ENCODE results near the gene BSND. TPM values are rescaled to one million over a fixed set of nuclear protein-coding genes. Genes with fewer than 3 reads are reported as not detected.
"Not testable (repeated sequence)": the region's sequence is repeated elsewhere in the genome, so short reads cannot be mapped to it uniquely, and the experiment has no call there.

BSND gene
- total RNA-seq: not detected

GRCh38 chr1:54998677-54999076 lies at the start of gene BSND:
Gene BSND, plus strand, starts transcription at chr1:54998933. Its CDS starts 254 bp downstream, at chr1:54999187.
- ATAC-seq (no peak), DNase-seq (ENCODE audit: low spot score) (peak; percentile 49)
- peaks cover 10 to 20% of the 10 kb centered on the region in 2 donors for H3K27me3 Mint-ChIP-seq
- H3K4me1 Mint-ChIP-seq (ENCODE audit: low read depth in 2 of 2): peaks cover 17 to 23% of the 10 kb centered on the region in 2 donors
- H3K9me3 Mint-ChIP-seq: no peaks in the 10 kb centered on the region
- no peak within 1 kb of the TSS for H3K27ac Mint-ChIP-seq
- H3K4me3 Mint-ChIP-seq: no peak within 1 kb of the TSS
- no peaks in the 10 kb centered on the region for H3K36me3 Mint-ChIP-seq

DNA sequence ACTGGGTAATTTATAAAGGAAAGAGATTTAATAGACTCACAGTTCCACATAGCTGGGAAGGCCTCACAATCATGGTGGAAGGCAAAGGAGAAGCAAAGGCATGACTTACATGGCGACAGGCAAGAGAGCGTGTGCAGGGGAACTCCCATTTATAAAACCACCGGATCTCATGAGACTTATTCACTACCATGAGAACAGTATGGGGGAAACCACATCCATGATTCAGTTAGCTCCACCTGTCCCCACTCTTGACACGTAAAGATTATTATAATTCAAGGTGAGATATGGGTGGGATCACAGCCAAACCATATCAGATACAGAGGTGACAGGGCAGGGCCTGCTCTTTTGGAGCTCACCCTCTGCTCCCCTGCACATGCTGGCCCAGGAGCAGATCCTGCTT lies 49.7 kb upstream of the BSND start:
- DNase-seq (ENCODE audit: low spot score) (no peak), ATAC-seq (no peak)
- Mint-ChIP-seq H3K4me3 (no peak overlapping the region), H3K36me3 (no peaks in the 10 kb centered on the region), H3K27ac (no peak overlapping the region), H3K27me3 (no peaks in the 10 kb centered on the region), H3K9me3 (no peaks in the 10 kb centered on the region), H3K4me1 (ENCODE audit: low read depth in 2 of 2) (peaks cover 13 to 19% of the 10 kb centered on the region in 2 donors)

GRCh38 chr1:54950006-54950368 lies 48.7 kb upstream of the BSND start:
- H3K36me3 Mint-ChIP-seq: no peaks in the 10 kb centered on the region
- DNase-seq (ENCODE audit: low spot score) (no peak), ATAC-seq (no peak)
- no peak overlapping the region for H3K27ac Mint-ChIP-seq
- H3K27me3 Mint-ChIP-seq: no peaks in the 10 kb centered on the region
- H3K4me3 Mint-ChIP-seq: no peak overlapping the region
- no peaks in the 10 kb centered on the region for H3K9me3 Mint-ChIP-seq
- peaks cover 10 to 16% of the 10 kb centered on the region in 2 donors for H3K4me1 Mint-ChIP-seq (ENCODE audit: low read depth in 2 of 2)

GRCh38 chr1:54950369-54951163 lies 48.2 kb upstream of the BSND start:
- no peaks in the 10 kb centered on the region for H3K27me3 Mint-ChIP-seq
- ATAC-seq: peak; percentile 51 to 71
- peaks cover 5 to 10% of the 10 kb centered on the region in 2 donors for H3K4me1 Mint-ChIP-seq (ENCODE audit: low read depth in 2 of 2)
- no peak overlapping the region for H3K4me3 Mint-ChIP-seq
- no peak for DNase-seq (ENCODE audit: low spot score)
- no peak overlapping the region for H3K27ac Mint-ChIP-seq
- no peaks in the 10 kb centered on the region for H3K36me3 Mint-ChIP-seq
- no peaks in the 10 kb centered on the region for H3K9me3 Mint-ChIP-seq

DNA sequence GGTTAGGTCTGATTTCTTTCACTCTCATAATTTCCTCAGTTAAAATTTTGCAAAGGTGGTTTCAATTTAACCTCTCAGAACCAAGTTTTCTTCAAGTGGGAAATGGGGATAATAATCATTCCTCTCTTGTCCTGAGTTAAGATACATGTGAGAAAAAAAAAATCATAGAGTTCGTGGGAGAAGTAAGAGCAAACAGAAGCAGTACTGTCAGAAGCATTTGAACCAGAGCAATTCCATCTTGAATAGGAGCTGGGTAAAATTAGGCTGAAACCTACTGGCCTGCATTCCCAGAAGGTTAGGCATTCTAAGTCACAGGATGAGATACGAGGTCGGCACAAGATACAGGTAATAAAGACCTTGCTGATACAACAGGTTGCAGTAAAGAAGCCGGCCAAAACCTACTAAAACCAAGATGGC lies 46.9 kb upstream of the BSND start:
- Mint-ChIP-seq H3K4me3 (no peak overlapping the region), H3K27me3 (no peaks in the 10 kb centered on the region), H3K36me3 (no peaks in the 10 kb centered on the region), H3K27ac (no peak overlapping the region), H3K4me1 (ENCODE audit: low read depth in 2 of 2) (peaks cover 5 to 8% of the 10 kb centered on the region in 2 donors), H3K9me3 (no peaks in the 10 kb centered on the region)
- DNase-seq (ENCODE audit: low spot score): no peak
- ATAC-seq: no peak

- Mint-ChIP-seq H3K4me3 (no peak overlapping the region), H3K9me3 (no peaks in the 10 kb centered on the region), H3K4me1 (ENCODE audit: low read depth in 2 of 2) (peaks cover 5 to 8% of the 10 kb centered on the region in 2 donors), H3K27ac (no peak overlapping the region), H3K27me3 (peaks cover 2 to 6% of the 10 kb centered on the region in 2 donors), H3K36me3 (peaks cover 8% of the 10 kb centered on the region)
- no peak for DNase-seq (ENCODE audit: low spot score)
- no peak for ATAC-seq
Measured at GRCh38 chr1:54952950-54953718, 45.6 kb upstream of the BSND start.

DNA sequence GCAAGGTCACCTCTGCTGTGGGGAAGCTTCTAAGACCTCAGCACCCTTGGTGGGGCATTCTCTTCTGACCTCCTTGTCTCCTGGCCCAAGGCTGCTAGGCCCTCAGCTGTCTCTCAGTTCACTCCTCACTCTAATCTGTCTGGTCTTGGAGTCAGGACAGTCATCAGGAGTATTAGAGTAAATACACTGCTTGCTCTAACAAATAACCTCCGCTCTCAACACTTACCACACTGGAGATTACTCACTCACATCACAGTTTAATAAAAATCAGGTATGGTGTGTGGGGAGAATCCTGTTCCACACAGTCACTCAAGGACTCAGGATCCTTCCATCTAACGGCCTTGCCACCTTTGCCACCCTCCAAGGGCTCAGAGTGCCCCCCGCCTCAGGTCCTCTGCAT lies 44.9 kb upstream of the BSND start:
- no peak overlapping the region for H3K4me3 Mint-ChIP-seq
- no peak overlapping the region for H3K27ac Mint-ChIP-seq
- ATAC-seq (no peak), DNase-seq (ENCODE audit: low spot score) (no peak)
- peaks cover 11% of the 10 kb centered on the region for H3K36me3 Mint-ChIP-seq
- H3K27me3 Mint-ChIP-seq: peaks cover 3 to 14% of the 10 kb centered on the region in 2 donors
- H3K9me3 Mint-ChIP-seq: no peaks in the 10 kb centered on the region
- peaks cover 4 to 8% of the 10 kb centered on the region in 2 donors for H3K4me1 Mint-ChIP-seq (ENCODE audit: low read depth in 2 of 2)

DNA sequence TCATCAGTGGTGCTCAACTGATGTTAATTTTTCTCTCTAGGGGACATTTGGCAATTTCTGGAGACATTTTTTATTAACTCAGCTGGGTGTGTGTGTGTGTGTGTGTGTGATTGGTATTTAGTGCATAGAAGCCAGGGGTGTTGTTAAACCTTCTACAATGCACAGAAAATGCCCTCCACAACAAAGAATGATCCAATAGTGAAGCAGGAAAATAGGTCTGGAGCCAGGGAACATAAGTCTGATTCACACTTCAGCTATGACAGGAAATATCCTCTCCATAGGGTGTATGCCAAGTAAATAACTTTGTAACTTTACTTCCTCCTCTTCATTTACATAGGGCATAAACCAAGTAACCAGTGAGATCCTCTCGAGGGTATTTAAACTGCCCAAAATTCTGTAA lies 43.4 kb upstream of the BSND start:
- Mint-ChIP-seq H3K9me3 (no peaks in the 10 kb centered on the region), H3K27ac (no peak overlapping the region), H3K27me3 (peaks cover 7 to 16% of the 10 kb centered on the region in 2 donors), H3K36me3 (peaks cover 13% of the 10 kb centered on the region), H3K4me3 (no peak overlapping the region), H3K4me1 (ENCODE audit: low read depth in 2 of 2) (peaks cover 0 to 4% of the 10 kb centered on the region in 2 donors)
- no peak for DNase-seq (ENCODE audit: low spot score)
- ATAC-seq: no peak

DNA sequence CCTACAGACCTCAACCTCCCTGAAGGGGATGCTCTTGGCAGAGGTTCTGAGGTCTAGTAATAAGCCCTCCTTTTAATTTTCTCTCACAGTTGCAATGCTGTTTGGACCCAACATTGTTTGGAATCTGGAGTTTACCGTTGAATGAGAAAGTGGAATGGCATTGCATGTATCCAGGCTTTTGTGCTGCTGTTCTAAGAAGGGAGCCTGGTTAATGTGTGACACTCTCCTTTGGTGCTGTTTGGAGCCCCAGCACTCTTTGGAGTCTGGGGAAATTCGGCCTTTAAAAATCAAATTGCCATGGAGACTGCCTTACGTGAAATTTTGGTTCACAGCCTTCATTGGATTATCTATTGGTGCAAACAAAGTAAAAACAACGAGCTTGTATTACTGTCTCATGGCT lies 42.0 kb upstream of the BSND start:
- H3K4me3 Mint-ChIP-seq: no peak overlapping the region
- ATAC-seq (no peak), DNase-seq (ENCODE audit: low spot score) (no peak)
- peaks cover 7 to 16% of the 10 kb centered on the region in 2 donors for H3K27me3 Mint-ChIP-seq
- no peak overlapping the region for H3K27ac Mint-ChIP-seq
- peaks cover 13% of the 10 kb centered on the region for H3K36me3 Mint-ChIP-seq
- no peaks in the 10 kb centered on the region for H3K4me1 Mint-ChIP-seq (ENCODE audit: low read depth in 2 of 2)
- H3K9me3 Mint-ChIP-seq: no peaks in the 10 kb centered on the region

GRCh38 chr1:54959241-54959640 lies 39.5 kb upstream of the BSND start:
- H3K36me3 Mint-ChIP-seq: peaks cover 13% of the 10 kb centered on the region
- H3K4me3 Mint-ChIP-seq: no peak overlapping the region
- peaks cover 0 to 7% of the 10 kb centered on the region in 2 donors for H3K4me1 Mint-ChIP-seq (ENCODE audit: low read depth in 2 of 2)
- H3K9me3 Mint-ChIP-seq: no peaks in the 10 kb centered on the region
- DNase-seq (ENCODE audit: low spot score) (no peak), ATAC-seq (no peak)
- peaks cover 7 to 16% of the 10 kb centered on the region in 2 donors for H3K27me3 Mint-ChIP-seq
- H3K27ac Mint-ChIP-seq: no peak overlapping the region

GRCh38 chr1:54962612-54963395 lies 35.9 kb upstream of the BSND start:
- DNase-seq (ENCODE audit: low spot score) (no peak), ATAC-seq (no peak)
- peaks cover 4% of the 10 kb centered on the region for H3K9me3 Mint-ChIP-seq
- peak overlapping the region in 1 of 2 donors; percentile 11 for H3K27ac Mint-ChIP-seq
- peaks cover 12 to 18% of the 10 kb centered on the region in 2 donors for H3K4me1 Mint-ChIP-seq (ENCODE audit: low read depth in 2 of 2)
- peaks cover 9 to 13% of the 10 kb centered on the region in 2 donors for H3K27me3 Mint-ChIP-seq
- H3K36me3 Mint-ChIP-seq: peaks cover 8% of the 10 kb centered on the region
- no peak overlapping the region for H3K4me3 Mint-ChIP-seq

- H3K9me3 Mint-ChIP-seq; H3K27ac Mint-ChIP-seq; H3K36me3 Mint-ChIP-seq; H3K27me3 Mint-ChIP-seq; H3K4me3 Mint-ChIP-seq; DNase-seq (ENCODE audit: low spot score); ATAC-seq: not testable (repeated sequence)
- H3K4me1 Mint-ChIP-seq (ENCODE audit: low read depth in 2 of 2): peaks cover 12 to 18% of the 10 kb centered on the region in 2 donors
Measured at GRCh38 chr1:54963829-54964228, 34.9 kb upstream of the BSND start.

GRCh38 chr1:54965624-54966340 lies 33.0 kb upstream of the BSND start:
- Mint-ChIP-seq H3K4me1 (ENCODE audit: low read depth in 2 of 2) (peaks cover 12 to 18% of the 10 kb centered on the region in 2 donors), H3K27me3 (peaks cover 9 to 10% of the 10 kb centered on the region in 2 donors), H3K4me3 (peak overlapping the region; percentile 73), H3K27ac (peak overlapping the region; percentile 67 to 84), H3K36me3 (no peaks in the 10 kb centered on the region), H3K9me3 (peaks cover 4% of the 10 kb centered on the region)
- ATAC-seq: peak; percentile 91 to 94
- DNase-seq (ENCODE audit: low spot score): no peak
